Transverse colon (tissue), 3 donors: ENCODE data around the gene SRP54.

Experiments
- CTCF ChIP-seq, 5 experiments: fragments of 200-600 bp in 3 of 5; fragments of 450-650 bp in 2 of 5; sonication (generic) in 3 of 5; IDR thresholded peaks; 1 replicate in 2 of 5; 2 replicates in 3 of 5; pipeline ENCODE4 v1.5.1; 2016 to 2017; ENCODE audit warnings: antibody characterized with exemption in 5 of 5, inconsistent platforms in 3 of 5, mild to moderate bottlenecking in 2 of 5, moderate library complexity in 1 of 5
- EP300 ChIP-seq: sonication (generic); formaldehyde crosslinking; IDR thresholded peaks from one replicate; pipeline ENCODE4 v1.6.1; 2017; ENCODE audit warnings: antibody characterized with exemption, low read depth
- POLR2A ChIP-seq: fragments of 450-650 bp; IDR thresholded peaks from one replicate; pipeline ENCODE4 v1.6.1; 2016; ENCODE audit warnings: antibody characterized with exemption, mild to moderate bottlenecking, moderate library complexity

DNA sequence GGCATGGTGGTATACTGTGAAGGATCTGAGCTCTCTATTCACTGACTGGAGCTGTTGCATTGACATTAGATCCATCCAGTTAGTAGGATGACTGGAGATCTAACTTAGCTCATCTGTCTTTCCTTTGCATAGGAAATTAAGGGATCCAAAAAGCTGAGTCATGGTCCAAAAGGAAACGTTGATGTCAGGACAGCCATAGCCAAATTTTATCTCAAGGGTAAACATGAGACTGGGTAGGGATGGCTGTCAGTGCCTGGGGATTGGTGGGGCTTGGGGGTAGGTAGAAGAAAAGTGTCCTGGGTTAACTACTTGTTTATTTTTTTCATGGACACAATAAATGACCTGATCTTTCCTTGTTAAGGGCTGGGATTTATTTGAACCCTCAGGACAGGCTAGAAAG, 67.9 kb downstream of the SRP54 start:
- TF ChIP-seq CTCF (IDR thresholded peaks at IDR 0.05) (no peak), POLR2A (no peak), EP300 (no peak)
